Breast epithelium (tissue), 4 donors: Measurements from ENCODE around the gene MCL1. TPM values are rescaled to one million over a fixed set of nuclear protein-coding genes. Genes with fewer than 3 reads are reported as not detected.

Source experiments
- DNase-seq, 2 donors: peaks; one replicate each; pipeline ENCODE4 v3.0.0-alpha.2; 2019; ENCODE audit warnings: low spot score in 2 of 2
- H3K27ac ChIP-seq, 2 donors: fragments of 200-600 bp; sonication (generic) in 1 of 2; one replicate each; pipeline ENCODE4 v1.5.1; 2016 to 2019; ENCODE audit warnings: mild to moderate bottlenecking in 1 of 2
- H3K27me3 ChIP-seq, 2 donors: fragments of 200-600 bp; sonication (generic) in 1 of 2; one replicate each; pipeline versions ENCODE4 v1.5.1 to v1.6.0; 2017 to 2019; ENCODE audit warnings: control low read depth in 1 of 2, mild to moderate bottlenecking in 1 of 2
- H3K36me3 ChIP-seq: fragments of 200-600 bp; one replicate; pipeline ENCODE4 v1.5.1; 2019
- H3K4me1 ChIP-seq, 2 donors: fragments of 200-600 bp; sonication (generic); one replicate each; pipeline ENCODE4 v1.5.1; 2016 to 2019; ENCODE audit warnings: control low read depth in 1 of 2
- H3K4me3 ChIP-seq, 3 donors: fragments of 200-600 bp; sonication (generic); 1 replicate in 2 of 3; 2 replicates in 1 of 3; pipeline ENCODE4 v1.5.1; 2016 to 2019; ENCODE audit warnings: mild to moderate bottlenecking in 3 of 3, moderate library complexity in 2 of 3
- H3K9me3 ChIP-seq, 2 donors: fragments of 200-600 bp; sonication (generic) in 1 of 2; one replicate each; pipeline ENCODE4 v1.5.1; 2016 to 2019; ENCODE audit warnings: control low read depth in 1 of 2
- CTCF ChIP-seq, 3 donors: fragments of 450-650 bp; IDR thresholded peaks; one replicate each; pipeline ENCODE4 v1.5.1; 2016 to 2017; ENCODE audit warnings: antibody characterized with exemption in 3 of 3, mild to moderate bottlenecking in 3 of 3, moderate library complexity in 3 of 3
- POLR2A ChIP-seq: fragments of 450-650 bp; IDR thresholded peaks from one replicate; pipeline ENCODE4 v1.6.1; 2016; ENCODE audit warnings: antibody characterized with exemption, mild to moderate bottlenecking, moderate library complexity
- POLR2AphosphoS5 ChIP-seq, 3 donors: sonication (generic); formaldehyde crosslinking; IDR thresholded peaks; one replicate each; pipeline ENCODE4 v1.6.1; 2017; ENCODE audit warnings: antibody characterized with exemption in 3 of 3
- intact Hi-C: fragments of 100-400 bp; cut with DNase I; formaldehyde crosslinking; loops from one replicate; pipeline ENCODE4 v1.15.1; 2023; ENCODE audit warnings: low total_unique reads
- total RNA-seq, 3 donors: library from RNA; depleted of rRNA; stranded (reverse); fragments of >200 nt; gene quantifications; one replicate each; pipeline ENCODE4 v1.1.0, GENCODE V29; 2016

Gene MCL1
- total RNA-seq, 3 donors from 2014 or later, result 257 to 535 (median 333) TPM

GRCh38 chr1:150579945-150580642, 684 bp upstream of the MCL1 start:
- H3K27ac ChIP-seq, result peak overlapping the region; percentile 99 to 100
- intact Hi-C loops, result no loop called here
- no peak for DNase-seq
- TF ChIP-seq CTCF (IDR thresholded peaks at IDR 0.05) (no peak), POLR2AphosphoS5 (IDR thresholded peaks at IDR 0.05) (no peak), POLR2A (no peak)
- no peaks in the 10 kb centered on the region for H3K4me1 ChIP-seq
- no peaks in the 10 kb centered on the region for H3K36me3 ChIP-seq
- no peaks in the 10 kb centered on the region for H3K27me3 ChIP-seq
- no peaks in the 10 kb centered on the region for H3K9me3 ChIP-seq
- peak overlapping the region; percentile 96 to 99 (median 97) for H3K4me3 ChIP-seq

- peak overlapping the region; percentile 99 to 100 for H3K27ac ChIP-seq
- TF ChIP-seq CTCF (IDR thresholded peaks at IDR 0.05) (no peak), POLR2AphosphoS5 (IDR thresholded peaks at IDR 0.05) (peak; percentile 63 to 74 (median 64))
- DNase-seq, result peak in 1 of 2 donors; percentile 66
- H3K36me3 ChIP-seq, result no peaks in the 10 kb centered on the region
- H3K4me1 ChIP-seq, result peaks cover 0 to 4% of the 10 kb centered on the region in 2 donors
- intact Hi-C loops, result no loop called here
- no peaks in the 10 kb centered on the region for H3K9me3 ChIP-seq
- H3K4me3 ChIP-seq, result peak overlapping the region; percentile 96 to 99 (median 97)
- no peaks in the 10 kb centered on the region for H3K27me3 ChIP-seq
These were observed 919 bp downstream of the MCL1 start for GRCh38 chr1:150578272-150579109.

DNA sequence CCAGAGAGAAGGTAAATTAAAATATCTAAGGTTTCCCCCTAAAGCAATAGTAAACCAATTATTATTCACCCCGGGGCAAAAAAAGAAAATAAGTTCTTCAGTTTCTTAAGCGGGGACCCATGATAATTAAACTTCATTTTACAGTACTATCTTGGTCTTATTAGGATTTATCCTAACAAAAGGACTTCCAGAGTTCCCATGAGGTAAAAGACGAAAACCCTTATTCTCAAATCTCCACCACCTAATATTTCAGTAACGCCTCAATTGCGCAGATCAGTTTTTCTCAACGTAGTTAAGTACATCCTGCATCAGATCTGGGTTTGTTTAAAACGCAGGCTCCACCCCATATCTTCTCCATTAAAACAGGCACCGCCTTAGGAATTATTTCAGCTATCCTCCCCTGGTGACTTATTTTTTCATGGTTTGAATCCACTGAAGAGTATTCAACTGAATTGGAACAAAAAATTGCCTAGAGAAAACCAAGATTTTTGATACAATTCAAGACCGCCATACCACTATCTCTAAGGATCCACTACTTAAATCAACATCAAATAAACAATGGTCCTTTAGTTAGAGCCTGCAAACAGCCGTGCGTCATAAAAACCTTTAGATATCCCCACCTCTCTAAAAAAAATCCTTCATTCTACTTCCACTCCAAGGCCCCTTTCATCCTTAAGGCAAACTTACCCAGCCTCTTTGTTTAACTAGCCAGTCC, 1.7 kb downstream of the MCL1 start:
- TF ChIP-seq POLR2AphosphoS5 (IDR thresholded peaks at IDR 0.05), result no peak
- Histone ChIP-seq H3K4me3 (peak overlapping the region; percentile 96 to 99 (median 97)), H3K27ac (peak overlapping the region; percentile 99 to 100), H3K36me3 (no peaks in the 10 kb centered on the region), H3K4me1 (peaks cover 0 to 11% of the 10 kb centered on the region in 2 donors), H3K9me3 (no peaks in the 10 kb centered on the region), H3K27me3 (no peaks in the 10 kb centered on the region)
- no peak for DNase-seq
- intact Hi-C loops, result no loop called here

GRCh38 chr1:150576794-150577556, 2.4 kb downstream of the MCL1 start:
- no peak for DNase-seq
- Histone ChIP-seq H3K4me1 (peaks cover 0 to 11% of the 10 kb centered on the region in 2 donors), H3K9me3 (no peaks in the 10 kb centered on the region), H3K4me3 (peak overlapping the region; percentile 96 to 99 (median 97)), H3K27me3 (no peaks in the 10 kb centered on the region), H3K27ac (peak overlapping the region; percentile 99 to 100), H3K36me3 (no peaks in the 10 kb centered on the region)
- peak in 2 of 3 donors; percentile 48 to 53 for TF ChIP-seq POLR2AphosphoS5 (IDR thresholded peaks at IDR 0.05)
- no peak for TF ChIP-seq CTCF (IDR thresholded peaks at IDR 0.05)
- TF ChIP-seq POLR2A, result peak; percentile 33
- intact Hi-C loops, result no loop called here

DNA sequence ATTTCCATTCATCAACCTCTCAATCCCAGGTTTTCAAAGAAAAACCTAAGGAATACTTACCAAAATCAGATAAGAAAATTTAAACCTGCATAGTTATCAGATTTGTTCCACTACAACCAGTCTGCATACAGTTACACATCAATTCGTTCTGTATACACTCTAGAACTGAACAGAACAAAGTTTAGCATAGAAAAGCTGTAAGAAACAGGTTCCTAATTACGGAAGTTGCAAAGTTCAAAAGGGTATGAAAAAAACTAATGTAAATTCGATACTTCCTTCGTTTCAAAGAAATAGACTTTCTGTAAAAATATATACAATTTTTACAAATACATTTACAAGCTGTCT, 3.1 kb downstream of the MCL1 start:
- Histone ChIP-seq H3K27ac (peak overlapping the region; percentile 99 to 100), H3K4me3 (peak overlapping the region; percentile 96 to 99 (median 97)), H3K9me3 (no peaks in the 10 kb centered on the region), H3K4me1 (peaks cover 0 to 11% of the 10 kb centered on the region in 2 donors), H3K27me3 (no peaks in the 10 kb centered on the region), H3K36me3 (no peaks in the 10 kb centered on the region)
- no peak for DNase-seq
- intact Hi-C loops, result no loop called here
- TF ChIP-seq POLR2A (peak; percentile 50), CTCF (IDR thresholded peaks at IDR 0.05) (no peak), POLR2AphosphoS5 (IDR thresholded peaks at IDR 0.05) (no peak)
